SKM-1 (cell line): Measurements from ENCODE around the gene RBM47.

ENCODE experiments used
- DNase-seq: peaks from one replicate; lab custom pipeline; 2025; ENCODE audit not compliant: unreplicated experiment; lab: John Stamatoyannopoulos, UW

RBM47 gene

GRCh38 chr4:40379248-40379647 is 250.4 kb downstream of the RBM47 start:
- DNase-seq = no peak

DNA sequence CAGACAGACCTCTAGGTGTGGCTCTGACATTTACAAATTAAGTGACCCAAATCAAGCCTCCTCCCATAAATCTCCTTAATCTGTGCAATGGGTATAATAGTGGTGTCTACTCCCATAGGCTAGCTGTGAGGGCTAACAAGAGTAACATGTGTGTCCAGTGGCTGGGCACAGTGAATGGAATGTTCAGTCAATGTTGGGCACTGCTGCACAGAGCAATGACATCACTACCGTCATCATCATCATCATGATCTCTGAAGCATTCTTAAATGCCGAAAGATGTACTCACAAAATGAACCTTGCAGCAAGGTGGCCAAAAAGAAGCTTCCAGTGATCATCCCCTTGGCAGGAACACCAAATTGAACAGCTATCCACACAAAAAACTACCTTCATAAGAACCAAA is 251.0 kb downstream of the RBM47 start:
- DNase-seq = no peak

GRCh38 chr4:40377512-40378365 is 251.9 kb downstream of the RBM47 start:
- DNase-seq = no peak

- DNase-seq = no peak
Observed at GRCh38 chr4:40375620-40376019, 254.0 kb downstream of the RBM47 start.

GRCh38 chr4:40375095-40375494 is 254.6 kb downstream of the RBM47 start:
- no peak for DNase-seq

DNA sequence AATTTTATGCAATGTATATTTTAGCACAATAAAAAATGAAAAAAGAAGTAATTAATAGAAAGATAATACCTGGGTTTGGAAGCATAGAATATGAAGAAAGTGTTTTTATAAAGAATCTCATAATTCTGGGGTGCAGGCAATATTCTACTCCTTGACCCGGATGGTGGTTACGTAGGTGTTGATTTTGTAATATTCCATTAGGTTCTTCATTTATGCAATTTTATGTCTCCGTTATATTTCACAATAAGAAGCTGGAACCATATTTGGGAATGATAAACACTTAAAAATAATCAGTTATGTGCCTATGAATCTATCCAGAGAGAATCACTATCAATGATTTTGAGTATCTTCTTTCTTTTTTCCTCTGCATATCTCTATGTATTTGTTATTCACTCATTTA is 256.0 kb downstream of the RBM47 start:
- DNase-seq = no peak
